NOMO-1 (cell line): Measurements from ENCODE around the gene MLKL.

ENCODE experiments used
- DNase-seq, 2 experiments: peaks; one replicate each; lab custom pipeline; 2025; ENCODE audit not compliant: unreplicated experiment in 2 of 2; lab: John Stamatoyannopoulos, UW

The MLKL gene

DNA sequence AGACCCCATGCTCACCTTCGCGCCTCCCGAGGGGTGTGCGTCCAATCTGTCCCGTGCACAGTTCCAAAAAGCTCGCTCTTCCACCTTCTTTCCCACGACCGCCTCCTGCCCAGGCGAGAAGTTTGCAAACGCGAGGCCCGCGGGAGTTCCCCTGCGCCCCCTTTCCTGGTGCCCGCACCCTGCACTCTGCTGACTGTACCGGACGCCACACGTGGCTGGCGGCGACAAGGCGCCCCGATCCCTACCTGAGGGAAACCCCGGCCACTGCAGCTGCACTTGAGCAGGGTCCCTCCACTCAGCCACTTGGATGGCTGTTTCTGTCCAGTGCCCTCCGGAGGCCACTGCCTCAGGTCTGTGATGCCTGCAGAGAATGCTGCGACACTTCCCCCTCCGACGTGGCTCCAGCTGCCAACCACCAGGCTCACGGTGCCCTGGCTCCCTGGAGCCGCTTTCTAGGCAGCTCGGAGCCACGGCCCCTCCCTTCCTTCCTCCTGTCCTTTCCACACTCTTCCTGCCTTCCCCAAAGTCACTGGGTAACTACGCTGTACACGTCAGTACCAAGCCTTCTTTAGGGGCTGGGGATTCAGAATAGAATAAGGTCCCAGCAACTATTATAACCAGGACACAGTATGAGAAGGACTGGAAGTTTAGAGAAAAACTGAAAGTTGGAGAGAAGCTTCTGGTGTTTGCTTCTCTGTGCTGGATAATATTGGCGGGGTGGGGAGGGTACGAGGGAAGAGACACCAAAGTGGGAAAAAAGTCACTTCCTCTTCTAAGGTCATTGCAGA is at the start of gene MLKL:
MLKL (minus strand) TSS at position 425 of the 788 bp plus-strand sequence. CDS start 5,105 bp downstream, outside the sequence.
- peak; percentile 35 to 88 for DNase-seq

- DNase-seq = no peak
Observed at GRCh38 chr16:74749291-74750055, 48.8 kb upstream of the MLKL start.

DNA sequence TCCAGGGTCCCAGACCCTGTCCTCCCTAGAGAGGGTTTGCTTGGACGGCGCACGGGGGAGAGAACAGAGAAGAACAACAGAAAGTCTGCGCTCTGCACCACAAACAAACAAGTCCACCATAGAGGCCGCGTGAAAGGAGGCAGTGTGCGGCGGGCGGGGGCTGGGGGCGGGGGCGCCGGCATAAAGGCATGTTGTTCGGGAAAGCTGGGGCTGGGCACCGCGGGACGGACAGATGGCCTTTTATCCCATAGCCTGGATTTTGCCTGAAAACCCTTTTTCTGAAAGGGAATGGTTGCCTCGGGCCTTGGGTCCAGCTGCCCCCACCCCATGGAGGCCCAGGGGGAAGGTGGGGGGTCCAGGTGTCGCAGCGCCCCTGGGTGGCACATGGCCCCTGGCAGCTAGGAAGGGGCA is 48.0 kb upstream of the MLKL start:
- DNase-seq = no peak

DNA sequence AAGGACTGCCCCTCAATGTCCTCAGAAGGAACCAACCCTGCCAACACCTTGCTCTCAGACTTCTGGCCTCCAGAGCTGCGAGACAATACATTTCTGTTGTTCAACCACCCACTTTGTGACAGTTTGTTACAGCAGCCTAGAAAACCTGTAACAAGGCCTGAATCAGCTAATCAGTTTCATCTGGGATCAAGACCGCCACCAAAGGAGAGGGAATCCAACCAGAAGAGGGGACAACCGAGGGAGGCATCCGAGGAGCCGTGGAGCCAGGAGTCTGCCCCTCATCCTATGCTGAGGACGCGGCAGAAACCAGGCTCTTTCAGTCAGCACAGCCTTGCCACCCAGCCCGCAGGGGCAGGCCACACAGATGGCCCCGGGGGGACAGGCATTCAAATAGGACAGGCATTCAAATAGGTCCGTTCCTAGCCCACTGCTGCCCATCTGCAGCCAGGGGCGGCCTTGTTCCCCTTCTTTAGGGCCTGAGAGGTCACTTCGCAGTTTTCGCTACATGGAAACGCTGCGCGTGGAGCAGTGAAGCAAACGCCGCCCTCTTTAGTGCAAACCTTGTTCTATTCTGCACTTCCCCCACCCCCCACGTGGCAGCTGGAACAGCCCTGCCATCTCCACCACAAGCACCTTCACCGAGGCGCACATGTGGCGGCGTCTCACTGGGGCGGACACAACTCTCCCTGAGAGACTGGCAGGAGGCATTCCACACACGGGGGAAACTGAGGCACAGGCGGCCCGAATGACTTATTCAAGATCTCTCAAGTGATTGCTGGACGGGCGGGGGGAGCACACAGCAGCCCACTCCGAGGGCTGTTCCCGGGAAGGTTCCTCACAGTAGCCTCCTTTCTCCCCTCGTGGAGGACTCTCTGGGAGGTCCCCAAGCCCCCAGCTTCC is 47.3 kb upstream of the MLKL start:
- no peak for DNase-seq

DNA sequence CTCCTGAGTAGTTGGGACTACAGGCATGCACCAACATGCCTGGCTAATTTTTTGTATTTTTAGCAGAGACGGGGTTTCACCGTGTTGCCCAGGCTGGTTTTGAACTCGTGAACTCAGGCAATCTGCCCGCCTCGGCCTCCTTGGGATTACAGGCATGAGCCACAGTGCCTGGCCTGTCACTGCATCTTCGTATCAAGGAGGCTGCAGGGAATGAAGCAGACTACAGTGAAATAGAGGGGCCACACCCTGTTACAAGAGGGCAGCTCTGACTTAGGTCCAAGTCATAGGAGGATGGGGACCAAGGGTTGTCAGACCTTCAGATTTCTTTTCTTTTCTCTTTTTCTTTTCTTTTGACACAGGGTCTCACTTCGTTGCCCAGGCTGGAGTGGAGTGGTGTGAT is 45.3 kb upstream of the MLKL start:
- DNase-seq = no peak

DNA sequence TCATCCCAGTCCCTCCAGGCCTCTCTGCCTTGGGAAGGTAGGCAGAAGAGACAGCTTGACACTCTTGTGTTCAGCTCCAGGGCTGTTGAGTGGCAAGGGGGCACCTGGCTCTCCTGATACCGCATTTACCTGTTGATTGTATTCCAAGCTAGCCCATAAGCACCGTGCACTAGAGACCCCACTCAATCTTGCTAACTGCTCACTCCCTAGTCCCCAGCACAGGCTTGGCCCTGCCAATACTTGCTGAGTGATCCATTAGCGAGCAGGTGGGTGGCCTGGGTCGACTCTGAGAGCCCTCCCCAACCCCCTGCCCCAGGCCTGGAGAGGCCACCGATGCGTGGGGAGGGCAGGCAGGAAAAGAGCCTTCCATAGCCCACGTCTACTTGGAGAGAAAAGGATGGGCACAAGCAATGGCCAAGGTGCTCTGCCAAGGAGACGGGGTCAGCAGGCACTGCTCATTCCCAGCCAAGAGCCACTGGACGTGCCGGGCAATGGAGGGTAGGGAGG is 44.5 kb upstream of the MLKL start:
- no peak for DNase-seq

GRCh38 chr16:74744566-74744965 is 43.9 kb upstream of the MLKL start:
- no peak for DNase-seq

DNA sequence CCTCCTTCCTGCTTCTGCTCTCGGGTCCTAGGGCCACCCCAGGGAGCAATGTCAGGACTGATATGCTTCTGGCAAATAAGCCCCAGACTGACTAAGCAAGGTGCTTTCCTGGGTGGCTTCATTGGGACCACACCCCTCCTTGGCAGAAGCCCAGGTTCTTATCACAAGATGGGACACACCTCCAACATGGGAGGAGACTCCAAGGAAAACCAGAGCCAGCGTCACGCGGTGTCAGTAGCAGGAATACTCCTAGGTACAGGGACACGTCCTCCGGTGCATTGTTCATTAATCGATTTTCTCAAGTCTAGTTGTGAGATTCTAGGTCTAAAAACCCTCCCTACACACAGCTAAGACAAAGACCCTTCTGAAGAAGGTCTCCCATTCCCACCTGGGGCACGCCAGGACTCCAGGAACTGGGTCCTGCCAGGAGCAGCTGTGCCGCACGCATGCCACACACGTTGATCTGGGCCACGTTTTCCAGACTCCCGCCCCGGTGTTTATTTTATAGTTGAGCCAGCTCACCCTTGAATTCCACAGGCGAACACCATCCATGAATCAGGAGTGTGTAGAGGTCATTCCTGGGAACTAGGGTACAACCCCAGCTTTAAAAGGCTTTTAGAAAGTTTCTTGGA is 43.1 kb upstream of the MLKL start:
- no peak for DNase-seq

DNA sequence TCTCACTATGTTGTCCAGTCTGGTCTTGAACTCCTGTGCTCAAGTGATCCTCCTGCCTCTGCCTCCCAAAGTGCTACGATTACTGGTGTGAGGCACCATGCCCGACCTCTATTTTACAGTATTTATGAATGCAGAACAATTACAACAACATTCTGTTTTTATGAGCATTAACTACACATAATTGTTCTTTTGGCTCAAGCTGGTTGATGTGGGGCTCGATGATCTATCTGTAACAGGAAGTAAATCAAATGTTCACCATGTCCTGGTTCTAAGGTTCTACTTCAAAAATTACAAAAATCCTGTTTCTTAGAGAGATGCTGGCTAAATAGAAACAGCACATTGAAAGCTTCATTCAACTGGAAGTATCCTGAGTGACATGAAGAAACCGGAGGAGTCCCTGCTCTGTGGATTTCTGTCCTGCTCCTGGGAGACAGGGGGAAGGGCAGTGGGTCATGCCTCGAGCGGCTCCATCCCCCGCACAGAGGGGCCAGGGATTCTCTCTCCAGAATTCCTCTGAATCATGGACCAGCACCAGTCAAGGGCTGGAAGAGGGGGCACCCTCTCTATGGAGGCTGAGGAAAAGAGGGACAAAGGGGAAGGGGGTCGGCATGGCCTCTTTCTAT is 42.5 kb upstream of the MLKL start:
- DNase-seq = no peak

- DNase-seq = no peak
Observed at GRCh38 chr16:74742051-74742481, 41.4 kb upstream of the MLKL start.

DNA sequence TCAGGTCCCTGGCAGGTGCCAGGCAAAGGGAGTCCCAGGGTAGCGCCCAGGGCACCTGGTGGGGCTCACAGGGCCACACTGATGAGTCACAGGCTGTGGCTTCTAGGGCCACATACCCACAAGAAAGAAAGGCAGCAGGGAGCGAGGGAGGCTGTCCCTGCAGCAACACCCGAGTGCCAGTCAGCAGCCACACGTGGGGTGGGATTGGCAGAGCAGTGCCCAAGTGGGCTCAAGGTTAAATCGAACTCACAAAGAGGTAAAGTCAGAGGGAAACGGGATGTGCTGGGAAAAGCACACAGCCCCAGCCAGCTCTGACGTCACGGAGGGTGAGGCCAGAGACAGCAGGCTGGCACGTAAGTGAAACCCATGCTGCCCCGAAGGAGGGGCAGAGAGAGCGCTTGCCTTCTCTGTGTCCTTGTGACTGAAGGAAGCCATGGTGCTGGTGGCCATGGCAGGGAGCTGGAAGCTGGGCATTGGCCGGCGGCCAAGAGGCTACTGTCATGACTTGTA is 40.2 kb upstream of the MLKL start:
- no peak for DNase-seq

DNA sequence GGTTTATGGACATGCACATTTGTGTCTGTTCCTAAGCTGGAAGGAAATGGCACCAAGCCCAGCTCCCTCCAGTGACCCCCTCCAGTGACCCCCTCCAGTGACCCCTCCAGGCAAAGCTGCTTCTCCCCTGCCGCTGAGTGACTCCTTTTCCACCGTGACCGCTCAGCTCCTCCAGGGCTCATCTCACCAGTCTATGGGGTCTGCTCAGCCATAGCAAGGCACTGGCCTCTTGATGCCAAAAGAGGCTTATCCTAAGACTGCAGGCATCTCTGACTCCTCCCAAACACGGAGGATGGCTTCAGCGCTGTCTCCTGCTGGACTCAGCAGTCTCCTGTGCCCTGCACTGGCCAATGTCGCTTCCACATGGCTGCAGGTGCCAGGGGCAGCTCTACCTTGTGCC is 38.6 kb upstream of the MLKL start:
- no peak for DNase-seq

GRCh38 chr16:74738816-74739215 is 38.2 kb upstream of the MLKL start:
- no peak for DNase-seq

- DNase-seq = no peak
Observed at GRCh38 chr16:74738113-74738541, 37.5 kb upstream of the MLKL start.

- DNase-seq = no peak
Observed at GRCh38 chr16:74737521-74737920, 36.9 kb upstream of the MLKL start.

- no peak for DNase-seq
Observed at GRCh38 chr16:74736531-74737157, 36.0 kb upstream of the MLKL start.

- no peak for DNase-seq
Observed at GRCh38 chr16:74735554-74735953, 34.9 kb upstream of the MLKL start.

GRCh38 chr16:74735162-74735452 is 34.4 kb upstream of the MLKL start:
- no peak for DNase-seq

GRCh38 chr16:74734361-74735161 is 33.9 kb upstream of the MLKL start:
- no peak for DNase-seq
